GM21619 (cell line): ENCODE data around the gene PRDM2.
"Not testable (repeated sequence)": the region's sequence is repeated elsewhere in the genome, so short reads cannot be mapped to it uniquely, and the experiment has no call there.

Experiments used
- ATAC-seq: cut with Tn5 transposase; IDR thresholded peaks from one replicate; pipeline ENCODE4 v1.9.1; 2021; ENCODE audit not compliant: unreplicated experiment

PRDM2 gene

GRCh38 chr1:13699936-13700520, at the start of gene PRDM2:
Gene PRDM2, plus strand, starts transcription at chr1:13700188. Its CDS starts 15,418 bp downstream, at chr1:13715606.
- peak; percentile 31 for ATAC-seq

- ATAC-seq: no peak
These were observed 48.7 kb upstream of the PRDM2 start for GRCh38 chr1:13651279-13651678.

DNA sequence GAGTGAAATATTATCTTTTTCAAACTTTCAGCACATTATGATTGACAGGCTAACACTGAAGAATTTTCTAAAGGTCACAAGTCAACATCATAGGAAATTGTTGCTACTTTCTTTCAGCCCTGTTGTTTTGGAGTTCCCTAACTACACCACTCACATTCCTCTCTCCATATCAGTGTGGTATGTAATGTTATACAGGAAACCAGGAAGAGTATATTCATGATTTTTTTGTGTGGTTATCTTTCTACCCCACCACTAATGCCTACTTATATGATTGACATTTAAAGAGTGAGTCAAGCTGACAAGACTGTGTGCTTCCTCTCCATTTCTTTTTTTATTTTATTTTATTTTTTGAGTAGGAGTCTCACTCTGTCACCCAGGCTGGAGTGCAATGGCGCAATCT, 47.8 kb upstream of the PRDM2 start:
- no peak for ATAC-seq

- ATAC-seq: no peak
These were observed 38.4 kb upstream of the PRDM2 start for GRCh38 chr1:13661539-13661938.

GRCh38 chr1:13662493-13662892, 37.5 kb upstream of the PRDM2 start:
- ATAC-seq: no peak

DNA sequence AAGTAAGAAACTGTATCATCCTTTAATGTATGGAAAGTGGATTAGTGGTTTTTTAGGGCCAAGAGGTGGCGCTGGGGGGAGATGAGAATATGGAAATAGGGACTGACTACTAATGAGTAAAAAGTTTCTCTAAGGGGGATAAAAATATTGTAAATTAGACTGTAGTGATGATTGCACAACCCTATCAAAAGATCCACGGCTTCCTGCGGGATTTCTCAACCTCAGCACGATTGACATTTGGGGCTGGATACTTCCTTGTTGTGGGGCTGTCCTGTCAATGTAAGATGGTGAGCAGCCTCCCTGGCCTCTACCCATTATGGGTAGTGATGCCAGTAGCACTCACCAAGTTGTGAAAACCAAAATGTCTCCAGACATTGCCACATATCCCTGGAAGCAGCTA, 36.0 kb upstream of the PRDM2 start:
- ATAC-seq: no peak

GRCh38 chr1:13664451-13664850, 35.5 kb upstream of the PRDM2 start:
- peak; percentile 53 for ATAC-seq

DNA sequence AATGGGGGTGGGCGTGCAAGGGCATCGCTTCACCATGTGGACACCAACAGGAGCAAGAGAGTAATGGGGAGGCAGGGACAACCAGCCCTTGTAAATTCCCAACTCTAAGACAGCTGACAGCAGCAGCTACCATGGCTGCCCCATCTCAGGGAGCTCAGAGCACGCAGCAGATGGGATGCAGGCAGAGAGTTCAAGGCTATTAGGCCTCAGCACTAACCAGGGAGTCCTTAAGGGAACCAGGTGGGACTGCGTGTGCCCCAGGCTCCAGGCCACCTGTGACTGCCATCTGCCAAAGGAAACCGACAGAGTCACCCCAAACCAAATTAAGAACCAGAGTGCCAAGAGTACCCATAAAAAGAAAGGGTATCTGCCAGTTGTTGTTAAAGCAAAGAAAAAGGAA, 33.7 kb upstream of the PRDM2 start:
- no peak for ATAC-seq

DNA sequence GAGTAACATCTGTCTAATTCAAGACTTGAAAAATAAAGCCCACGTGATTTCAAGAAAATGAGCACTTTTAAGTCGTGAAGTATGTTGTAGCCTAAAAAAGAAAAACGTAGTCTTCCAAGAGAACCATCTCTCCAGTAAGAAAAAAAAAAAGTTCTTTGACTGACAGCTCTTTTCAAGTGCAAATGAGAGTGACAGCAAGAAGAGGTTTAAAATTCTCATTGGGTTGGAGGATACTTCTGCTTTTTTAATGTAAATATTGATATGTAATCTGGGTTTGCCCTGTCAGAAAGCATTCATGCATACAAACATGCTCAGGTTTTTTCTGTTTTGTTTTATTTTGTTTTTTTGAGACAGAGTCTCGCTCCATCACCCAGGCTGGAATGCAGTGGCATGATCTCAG, 32.3 kb upstream of the PRDM2 start:
- no peak for ATAC-seq

GRCh38 chr1:13674377-13674776, 25.6 kb upstream of the PRDM2 start:
- no peak for ATAC-seq

DNA sequence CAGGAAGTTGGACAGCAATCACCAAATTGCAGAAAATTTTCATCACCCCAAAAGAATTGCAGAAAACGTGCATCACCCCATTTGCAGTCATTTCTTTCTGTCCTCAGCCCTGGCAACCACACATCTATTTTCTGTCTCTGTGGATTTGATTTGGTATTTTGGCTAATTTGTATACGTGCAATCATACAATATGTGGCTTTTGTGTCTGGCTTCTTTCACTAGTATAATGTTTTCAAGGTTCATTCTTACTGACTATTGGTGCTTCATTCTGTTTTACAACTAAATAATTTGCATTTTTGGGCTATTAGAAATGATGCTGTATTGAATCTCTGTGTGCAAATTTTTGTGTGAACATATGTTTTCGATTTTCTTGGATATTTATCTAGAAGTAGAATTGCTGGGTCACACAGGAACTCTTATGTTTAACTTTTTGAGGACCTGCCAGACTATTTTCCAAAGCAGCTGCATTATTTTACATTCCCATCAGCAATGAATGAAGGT, 24.8 kb upstream of the PRDM2 start:
- no peak for ATAC-seq

GRCh38 chr1:13677896-13678295, 22.1 kb upstream of the PRDM2 start:
- ATAC-seq: no peak

GRCh38 chr1:13679651-13680050, 20.3 kb upstream of the PRDM2 start:
- no peak for ATAC-seq

GRCh38 chr1:13680609-13681008, 19.4 kb upstream of the PRDM2 start:
- ATAC-seq: not testable (repeated sequence)

DNA sequence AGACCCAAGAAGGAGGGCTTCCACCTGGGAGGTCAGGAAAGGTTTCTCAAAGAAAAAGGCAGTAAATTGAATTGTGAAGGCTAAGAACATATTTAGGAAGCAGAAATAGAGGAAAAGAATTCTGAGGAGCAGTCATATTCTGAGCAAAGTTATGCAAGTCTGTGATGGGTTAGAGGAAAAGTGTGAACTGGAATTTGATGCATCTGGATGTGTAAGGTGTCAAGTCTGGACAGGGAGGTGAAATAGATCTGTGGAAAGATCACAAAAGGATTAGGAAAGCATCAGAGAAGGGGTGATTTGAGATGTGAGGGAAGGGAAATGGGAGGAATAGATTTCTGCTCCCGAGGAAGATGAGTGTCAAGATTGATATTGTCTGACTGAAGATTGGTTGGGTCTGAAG, 18.1 kb upstream of the PRDM2 start:
- no peak for ATAC-seq

DNA sequence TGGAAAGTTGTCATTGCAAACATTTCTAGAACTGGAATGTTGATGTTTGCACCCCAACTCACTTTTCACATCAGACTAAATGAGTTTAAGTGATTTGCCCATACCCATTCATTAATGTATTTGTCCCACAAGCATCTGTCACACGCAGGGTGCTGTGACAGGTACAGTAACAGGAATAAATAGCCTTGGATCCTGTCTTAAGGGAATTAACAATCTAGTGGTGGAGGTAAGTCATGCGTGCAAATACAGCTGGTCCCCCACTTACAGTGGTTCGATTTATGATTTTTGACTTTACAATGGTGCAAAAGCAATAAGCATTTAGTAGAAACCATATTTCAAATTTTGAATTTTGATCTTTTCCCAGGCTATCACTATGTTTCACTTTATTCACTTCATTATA, 17.5 kb upstream of the PRDM2 start:
- no peak for ATAC-seq

DNA sequence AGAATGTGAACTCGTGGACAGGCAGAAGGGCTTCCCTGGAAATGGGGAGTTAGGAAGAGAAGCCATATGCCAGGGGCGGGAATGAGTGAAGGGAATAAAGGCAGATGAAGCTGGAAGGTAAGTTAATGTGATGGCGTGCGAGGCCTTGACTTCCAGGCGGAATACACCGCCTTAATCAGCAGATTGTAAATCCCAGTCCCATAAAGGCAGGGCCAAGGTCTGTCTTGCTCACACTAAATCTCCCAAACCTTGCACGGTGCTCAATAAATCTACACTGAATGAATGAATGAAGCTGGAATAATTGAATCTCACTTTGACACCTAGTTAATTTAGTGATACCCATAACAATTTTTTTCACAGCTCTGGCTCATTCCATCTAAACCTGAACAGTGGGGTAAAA, 16.8 kb upstream of the PRDM2 start:
- no peak for ATAC-seq

- no peak for ATAC-seq
These were observed 12.8 kb upstream of the PRDM2 start for GRCh38 chr1:13687151-13687715.

- ATAC-seq: not testable (repeated sequence)
These were observed 6.9 kb upstream of the PRDM2 start for GRCh38 chr1:13693094-13693493.

DNA sequence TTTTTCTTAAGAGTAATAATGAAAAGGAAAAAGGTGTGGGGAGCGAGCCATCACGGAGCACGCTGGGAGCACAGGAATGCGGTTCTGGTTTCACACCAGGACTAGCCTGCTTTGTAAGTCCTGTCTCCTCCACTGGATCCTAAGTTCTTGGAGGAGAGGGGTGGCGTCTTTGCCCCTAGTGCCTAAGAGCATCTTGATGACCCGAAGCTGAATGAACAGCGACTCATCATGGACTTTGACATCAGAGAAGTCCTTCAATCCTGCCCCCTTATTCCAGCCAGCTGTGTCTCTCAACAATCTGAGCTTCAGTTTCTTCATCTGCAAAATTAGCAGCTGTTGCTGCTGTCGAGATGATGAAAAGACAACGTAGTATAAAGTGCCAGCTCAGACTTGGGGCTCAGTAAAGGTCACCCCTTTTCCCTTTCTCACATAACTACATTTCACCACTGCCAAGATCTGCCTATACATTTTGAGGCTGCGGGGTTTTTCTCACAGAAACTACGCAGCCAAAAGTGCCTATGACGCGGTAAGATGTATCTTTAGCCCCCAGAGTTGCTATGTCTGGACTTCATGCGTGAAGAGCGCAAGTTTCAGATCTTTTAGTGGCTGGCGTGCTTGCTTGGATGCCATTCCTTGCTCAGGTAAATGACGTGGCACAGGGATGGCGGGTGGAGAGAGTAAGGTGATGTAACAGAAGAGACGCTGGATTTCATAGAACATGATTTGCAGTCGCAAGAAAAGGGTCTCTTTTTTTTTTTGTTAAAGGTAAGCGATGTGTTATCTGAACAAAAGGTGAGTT, 4.9 kb upstream of the PRDM2 start:
- ATAC-seq: no peak

- no peak for ATAC-seq
These were observed 2.2 kb upstream of the PRDM2 start for GRCh38 chr1:13697738-13698137.

GRCh38 chr1:13699510-13699909, 478 bp upstream of the PRDM2 start:
- ATAC-seq: no peak
